Cerebellar nuclear complex (tissue), 1 donor: ENCODE measurements around the gene NBPF6.
"Not testable (repeated sequence)": the region's sequence is repeated elsewhere in the genome, so short reads cannot be mapped to it uniquely, and the experiment has no call there.

Source experiments
- DNase-seq, 2 experiments: peaks; one replicate each; lab custom pipeline; 2025; lab: John Stamatoyannopoulos, UW

Gene NBPF6

DNA sequence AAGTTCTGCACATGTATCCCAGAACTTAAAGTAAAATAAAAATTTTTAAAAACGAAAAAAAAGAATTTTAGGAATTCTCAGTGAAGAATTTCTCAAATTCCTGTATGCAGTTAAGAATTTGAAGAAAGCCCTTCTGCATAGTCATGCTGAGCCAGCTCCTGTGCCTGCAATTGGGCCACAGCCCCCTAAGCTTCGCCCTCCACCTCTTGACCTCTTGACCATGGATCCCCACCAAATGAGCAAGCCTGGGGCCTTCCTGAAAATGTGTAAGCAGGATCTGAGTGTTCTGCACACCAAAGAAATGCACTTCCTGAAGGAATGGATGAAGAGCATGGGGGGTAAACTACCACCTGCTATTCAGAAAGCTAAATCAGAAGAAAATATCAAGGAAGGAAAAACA is 52.0 kb downstream of the NBPF6 start:
- no peak for DNase-seq

DNA sequence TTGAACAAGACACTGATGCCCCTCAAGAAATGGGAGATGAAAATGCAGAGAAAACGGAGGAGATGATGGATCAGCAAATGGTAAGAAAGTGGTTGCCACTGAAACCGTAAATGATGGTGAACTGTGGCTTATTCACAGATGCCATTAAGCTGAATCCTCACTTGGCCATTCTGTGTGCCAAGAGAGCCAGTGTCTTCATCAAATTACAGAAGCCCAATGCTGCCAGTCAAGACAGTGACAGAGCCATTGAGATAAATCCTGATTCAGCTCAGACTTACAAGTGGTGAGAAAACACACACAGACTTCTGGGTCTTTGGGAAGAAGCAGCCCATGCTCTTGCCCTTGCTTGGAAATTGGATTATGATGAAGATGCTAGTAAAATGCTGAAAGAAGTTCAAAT is 52.5 kb downstream of the NBPF6 start:
- DNase-seq: no peak

DNA sequence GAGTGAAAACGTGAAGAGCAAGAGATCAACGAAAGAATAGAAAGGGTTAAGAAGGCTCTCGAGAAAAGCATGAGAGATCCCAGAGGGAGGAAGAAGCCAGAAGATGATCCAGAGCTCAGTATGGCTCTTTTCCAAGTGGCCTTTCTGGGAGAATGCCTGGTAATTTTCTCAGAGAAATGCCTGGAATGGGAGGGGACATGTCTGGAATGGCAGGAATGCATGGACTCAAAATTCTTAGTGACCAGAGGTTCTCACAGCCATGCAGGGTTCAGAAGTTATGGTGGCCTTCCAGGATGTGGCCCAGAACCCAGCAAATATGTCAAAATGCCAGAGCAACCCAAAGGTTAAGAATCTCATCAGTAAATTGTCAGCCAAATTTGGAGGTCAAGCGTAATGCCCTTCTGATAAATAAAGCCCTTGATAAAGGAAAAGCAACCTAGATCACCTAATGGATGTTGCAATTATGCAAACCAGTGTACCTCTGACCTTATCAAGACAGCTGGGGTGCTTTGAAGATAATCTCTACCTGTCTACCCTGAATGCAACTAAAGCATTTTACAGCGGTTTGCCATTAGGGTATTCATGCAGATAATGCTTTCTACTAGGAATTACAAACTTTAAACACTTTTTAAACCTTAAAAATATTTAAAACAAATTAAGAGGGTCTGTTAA is 53.1 kb downstream of the NBPF6 start:
- DNase-seq: no peak

DNA sequence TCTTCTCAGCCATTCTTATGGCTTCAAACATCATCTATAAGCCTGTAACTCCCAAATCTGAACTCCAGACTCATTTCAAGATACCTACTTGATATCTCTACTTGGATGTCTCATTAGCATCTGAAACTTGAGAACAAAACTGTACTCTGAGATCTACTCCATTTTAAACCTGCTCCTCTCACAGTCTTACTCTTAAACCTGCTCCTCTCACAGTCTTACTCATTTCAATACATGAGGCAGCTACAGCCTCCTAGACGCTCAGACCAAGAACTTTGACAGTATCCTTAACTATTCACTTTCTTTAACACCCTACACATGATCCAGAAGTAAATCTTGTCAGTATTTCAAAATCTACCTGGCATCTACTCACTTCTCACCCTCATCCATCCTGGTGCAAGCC is 54.3 kb downstream of the NBPF6 start:
- no peak for DNase-seq

DNA sequence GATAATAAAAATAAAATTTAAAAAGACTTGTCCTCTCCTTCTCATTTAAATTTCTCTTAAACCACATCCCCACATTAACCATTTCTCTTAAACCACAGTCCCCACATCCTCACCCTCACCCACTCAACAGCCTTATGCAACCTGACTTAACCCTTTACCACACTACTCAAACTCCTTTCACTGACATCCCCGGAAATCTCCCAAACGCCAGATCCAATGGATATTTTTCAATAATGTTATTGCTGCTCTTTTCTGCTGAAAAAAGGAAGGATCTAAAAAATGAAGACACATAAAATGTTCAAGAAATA is 55.6 kb downstream of the NBPF6 start:
- no peak for DNase-seq

DNA sequence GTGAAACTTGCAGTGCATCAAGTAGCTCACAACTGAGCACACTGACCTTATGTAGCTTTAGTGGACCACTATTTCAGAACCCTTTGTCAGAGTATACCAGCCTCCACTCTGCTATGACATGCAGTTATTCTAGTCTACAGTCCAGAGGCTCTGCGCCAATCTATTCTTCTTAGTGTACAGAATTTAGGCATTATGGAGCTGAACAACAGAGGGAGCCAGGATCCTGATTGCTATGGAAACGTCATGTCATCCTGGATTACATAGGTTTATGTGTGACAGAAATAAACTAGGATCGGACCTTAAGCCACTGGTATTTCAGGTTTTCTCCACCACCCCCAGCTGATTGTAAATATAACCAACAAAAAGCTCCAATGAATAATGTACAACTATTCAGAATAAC is 61.6 kb downstream of the NBPF6 start:
- no peak for DNase-seq

DNA sequence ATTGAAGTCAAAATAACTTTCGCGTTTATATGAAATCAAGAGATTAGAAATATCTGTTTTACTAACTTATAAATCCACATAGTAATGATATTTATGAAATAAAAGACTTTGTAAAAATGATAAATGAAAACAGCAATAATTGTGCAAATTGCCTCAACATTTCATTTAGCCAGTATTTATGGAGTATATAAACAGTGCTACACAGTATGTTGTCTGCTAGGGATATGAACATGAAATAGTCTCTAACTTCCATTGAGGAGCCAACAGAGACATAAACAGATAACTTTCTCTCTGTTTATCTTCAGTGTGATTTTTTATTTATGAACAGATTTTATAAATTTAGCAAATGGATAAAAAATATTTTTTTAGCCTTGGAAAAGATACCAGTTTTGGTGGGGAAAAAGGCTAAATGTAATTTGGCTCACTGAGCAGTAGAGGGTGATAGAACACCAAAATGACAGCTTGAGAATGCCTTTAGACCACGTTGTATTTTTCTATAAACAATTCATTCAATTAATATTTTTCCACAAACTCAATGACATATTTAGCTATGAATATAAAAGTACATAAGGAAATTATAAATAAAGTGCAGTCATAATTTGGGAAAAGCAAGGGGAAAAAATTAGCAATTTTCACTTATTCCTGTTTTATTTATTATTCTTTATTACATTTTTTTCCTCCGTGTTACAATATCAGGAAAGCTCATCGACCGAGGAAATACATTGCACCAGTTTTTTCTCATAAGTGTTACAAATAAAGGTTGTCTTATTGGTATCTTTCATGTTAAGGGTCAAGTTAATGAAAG is 62.3 kb downstream of the NBPF6 start:
- DNase-seq: peak in 1 of 2 experiments; percentile 12

DNA sequence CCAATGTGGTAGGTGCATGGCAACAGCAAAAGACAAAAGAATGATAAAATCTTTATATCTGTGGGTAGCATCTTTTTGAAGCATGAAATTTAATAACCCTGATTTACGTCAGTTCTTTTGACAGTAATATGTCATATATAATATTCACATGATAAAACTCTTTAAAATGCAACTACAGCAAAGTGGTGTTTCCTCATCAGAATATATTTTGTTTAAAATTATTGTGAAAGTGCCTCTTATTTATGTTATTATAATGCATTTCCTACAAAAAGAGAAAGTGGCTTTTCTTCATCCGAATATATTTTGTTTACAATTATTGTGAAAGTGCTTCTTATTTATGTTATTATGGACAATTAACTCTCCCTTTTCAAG is 62.9 kb downstream of the NBPF6 start:
- DNase-seq: no peak

DNA sequence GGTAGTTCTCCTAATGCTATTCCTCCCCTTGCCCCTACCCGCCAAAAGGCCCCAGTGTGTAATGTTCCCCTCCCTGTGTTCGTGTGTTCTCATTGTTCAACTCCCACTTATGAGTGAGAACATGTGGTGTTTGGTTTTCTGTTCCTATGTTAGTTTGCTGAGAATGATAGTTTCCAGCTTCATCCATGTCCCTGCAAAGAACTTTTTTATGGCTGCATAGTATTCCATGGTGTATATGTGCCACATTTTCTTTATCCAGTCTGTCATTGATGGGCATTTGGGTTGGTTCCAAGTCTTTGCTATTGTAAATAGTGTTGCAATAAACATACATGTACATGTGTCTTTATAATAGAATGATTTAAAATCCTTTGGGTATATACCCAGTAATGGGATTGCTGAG is 63.8 kb downstream of the NBPF6 start:
- not testable (repeated sequence) for DNase-seq

DNA sequence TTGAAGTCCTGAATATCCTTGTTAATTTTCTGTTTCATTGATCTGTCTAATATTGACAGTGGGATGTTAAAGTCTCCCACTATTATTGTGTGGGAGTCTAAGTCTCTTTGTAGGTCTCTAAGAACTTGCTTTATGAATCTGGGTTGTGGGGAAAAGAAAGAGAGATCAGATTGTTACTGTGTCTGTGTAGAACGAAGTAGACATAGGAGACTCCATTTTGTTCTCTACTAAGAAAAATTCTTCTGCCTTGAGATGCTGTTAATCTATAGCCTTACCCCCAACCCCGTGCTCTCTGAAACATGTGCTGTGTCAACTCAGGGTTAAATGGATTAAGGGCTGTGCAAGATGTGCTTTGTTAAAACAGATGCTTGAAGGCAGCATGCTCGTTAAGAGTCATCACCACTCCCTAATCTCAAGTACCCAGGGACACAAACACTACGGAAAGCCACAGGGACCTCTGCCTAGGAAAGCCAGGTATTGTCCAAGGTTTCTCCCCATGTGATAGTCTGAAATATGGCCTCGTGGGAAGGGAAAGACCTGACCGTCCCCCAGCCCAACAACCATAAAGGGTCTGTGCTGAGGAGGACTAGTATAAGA is 67.3 kb downstream of the NBPF6 start:
- DNase-seq: not testable (repeated sequence)
